HG02885 (cell line): ENCODE data around the gene CACNA2D3.

Experiments used
- ATAC-seq: cut with Tn5 transposase; IDR thresholded peaks from one replicate; pipeline ENCODE4 v1.9.1; 2021; ENCODE audit warnings: mild to moderate bottlenecking; ENCODE audit not compliant: unreplicated experiment, poor library complexity

Gene CACNA2D3

DNA sequence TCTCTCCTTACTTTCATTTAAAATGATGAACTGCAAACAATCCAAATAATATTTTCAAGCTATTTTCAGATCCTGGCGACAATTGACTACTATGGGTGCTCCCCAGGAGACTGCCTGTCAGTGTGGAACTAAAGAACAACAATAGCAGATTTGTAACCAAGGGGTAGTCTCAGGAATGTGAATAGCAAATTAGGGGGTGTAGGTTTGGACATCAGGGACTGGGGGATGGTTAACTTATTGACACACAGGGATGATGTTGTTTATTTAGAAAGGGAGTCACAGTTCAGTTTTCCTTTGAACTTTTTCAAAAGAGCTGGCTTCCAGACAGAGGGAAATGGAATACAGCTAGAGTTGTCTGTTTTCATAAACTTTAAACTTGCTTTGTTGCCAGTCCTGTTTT lies 575.7 kb downstream of the CACNA2D3 start:
- ATAC-seq = no peak

DNA sequence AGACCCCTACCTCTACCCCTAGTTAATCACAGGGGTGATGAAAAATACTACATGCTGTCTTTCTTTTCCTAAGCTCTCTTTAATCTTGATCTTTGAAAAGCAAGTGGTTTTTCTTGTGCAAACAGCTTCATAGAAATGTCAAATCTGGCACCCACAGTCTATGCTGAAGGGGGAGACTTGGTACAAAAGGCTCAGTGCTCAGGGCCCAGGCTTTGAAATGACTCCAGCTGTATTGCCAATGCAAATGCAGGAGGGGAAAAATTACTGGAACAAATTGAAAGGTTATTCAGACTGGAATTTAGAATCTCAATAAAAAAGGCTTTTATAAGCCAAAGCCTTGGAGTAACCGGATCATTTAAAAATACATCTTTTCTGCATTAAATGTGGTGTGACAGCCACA lies 581.6 kb downstream of the CACNA2D3 start:
- ATAC-seq = no peak

DNA sequence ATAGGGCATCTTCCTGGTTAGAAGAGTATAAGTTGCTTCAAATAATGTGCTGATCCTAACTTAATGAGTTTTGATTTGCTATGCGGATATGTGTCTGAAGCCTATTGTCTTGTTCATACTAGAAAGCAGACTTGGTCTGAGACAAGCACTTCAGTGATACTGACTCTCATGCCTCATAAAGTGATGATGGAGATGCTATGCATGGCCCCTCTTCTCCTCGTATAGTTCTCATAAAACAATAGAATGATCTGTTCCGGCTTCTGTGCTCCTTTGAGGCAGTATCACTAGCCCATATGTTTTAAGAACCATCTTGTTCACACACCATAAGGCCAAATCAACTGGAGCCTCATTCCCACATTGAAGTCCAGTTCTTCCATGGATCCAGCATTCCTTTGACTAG lies 583.4 kb downstream of the CACNA2D3 start:
- no peak for ATAC-seq

DNA sequence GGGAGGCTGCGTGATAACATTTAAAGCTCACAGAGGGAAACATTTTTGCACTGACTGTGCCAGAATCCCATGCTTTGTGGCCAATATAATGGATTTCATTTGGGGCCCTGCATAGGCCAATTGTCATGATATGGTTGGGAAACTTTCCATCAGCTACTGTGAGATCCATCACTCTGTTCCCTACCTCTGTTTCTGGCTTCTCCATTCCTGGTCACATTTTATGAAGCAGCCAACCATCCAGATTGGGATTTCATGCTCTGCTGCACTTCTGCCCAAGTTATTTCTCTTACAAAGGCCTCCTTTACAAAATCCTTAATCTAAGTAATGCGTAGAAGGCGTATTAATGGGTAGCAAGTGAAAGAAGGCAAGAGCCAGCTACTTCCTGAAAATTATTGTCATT lies 584.4 kb downstream of the CACNA2D3 start:
- no peak for ATAC-seq

DNA sequence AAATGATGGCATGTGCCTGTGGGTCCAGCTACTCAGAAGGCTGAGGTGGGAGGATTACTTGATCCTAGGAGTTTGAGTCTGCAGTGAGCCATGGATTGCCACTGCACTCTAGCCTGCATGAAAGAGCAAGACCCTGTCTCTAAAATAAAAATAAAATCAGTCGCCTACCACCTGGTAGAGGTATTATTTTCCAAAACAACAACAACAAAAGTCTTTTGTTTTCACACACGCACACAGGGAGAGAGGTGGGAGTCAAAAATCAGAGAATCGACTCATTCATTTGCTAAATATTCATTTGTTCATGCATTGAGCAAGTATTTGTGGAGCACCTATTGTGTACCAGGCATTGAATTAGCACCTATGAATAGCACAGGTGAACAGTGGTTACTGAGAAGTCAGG lies 587.4 kb downstream of the CACNA2D3 start:
- ATAC-seq = no peak

DNA sequence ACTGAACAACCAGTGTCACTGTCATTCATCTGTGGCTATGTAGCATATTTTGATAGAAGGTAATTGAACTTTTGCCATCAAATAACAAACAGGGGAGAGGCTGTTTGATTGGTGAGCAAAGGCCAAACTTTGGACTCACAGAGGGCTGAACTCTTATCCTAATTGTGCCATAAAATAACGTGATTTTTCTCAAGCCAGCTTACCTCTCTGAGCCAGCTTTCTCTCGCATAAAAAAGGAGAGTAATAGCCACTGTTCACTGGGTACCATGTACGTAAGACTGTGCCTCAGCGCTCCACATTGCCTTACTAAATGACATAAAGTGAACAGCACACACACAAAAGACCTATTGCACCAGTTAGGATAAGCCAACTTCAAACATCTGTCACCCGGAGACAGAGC lies 588.6 kb downstream of the CACNA2D3 start:
- no peak for ATAC-seq

DNA sequence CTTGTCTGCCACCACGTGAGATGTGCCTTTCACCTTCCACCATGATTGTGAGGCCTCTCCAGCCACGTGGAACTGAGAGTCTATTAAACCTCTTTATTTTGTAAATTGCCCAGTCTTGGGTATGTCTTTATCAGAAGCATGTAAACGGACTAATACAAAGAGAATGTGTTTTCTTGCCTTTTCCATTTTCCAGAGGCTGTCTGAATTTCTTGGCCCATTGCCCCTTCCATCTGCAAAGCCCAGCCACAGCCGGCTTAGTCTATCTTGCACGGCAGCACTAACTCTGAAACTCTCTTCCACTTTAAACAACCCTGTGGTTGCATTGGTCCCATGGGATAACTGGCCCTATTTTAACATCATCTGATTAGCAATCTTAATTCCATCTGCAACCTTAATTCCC lies 590.2 kb downstream of the CACNA2D3 start:
- no peak for ATAC-seq

DNA sequence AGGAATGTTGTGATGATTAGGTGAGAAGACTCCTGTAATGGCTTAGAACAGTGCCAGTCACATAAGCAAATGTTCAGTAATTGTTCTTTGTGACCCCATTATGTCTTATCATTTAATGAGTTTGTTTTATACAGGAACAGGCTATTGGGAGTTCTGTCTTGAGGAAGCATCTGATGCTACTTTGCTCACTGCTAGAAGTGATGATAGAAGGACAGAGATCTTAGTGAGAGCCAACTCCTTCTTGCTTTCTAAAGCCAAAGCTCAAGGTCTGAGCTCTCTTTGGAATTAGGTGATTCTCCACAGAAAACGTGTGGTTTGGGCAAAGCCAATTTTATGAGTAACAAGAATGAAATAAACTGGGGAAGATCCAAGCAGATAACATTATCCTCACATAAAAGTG lies 590.7 kb downstream of the CACNA2D3 start:
- ATAC-seq = no peak

DNA sequence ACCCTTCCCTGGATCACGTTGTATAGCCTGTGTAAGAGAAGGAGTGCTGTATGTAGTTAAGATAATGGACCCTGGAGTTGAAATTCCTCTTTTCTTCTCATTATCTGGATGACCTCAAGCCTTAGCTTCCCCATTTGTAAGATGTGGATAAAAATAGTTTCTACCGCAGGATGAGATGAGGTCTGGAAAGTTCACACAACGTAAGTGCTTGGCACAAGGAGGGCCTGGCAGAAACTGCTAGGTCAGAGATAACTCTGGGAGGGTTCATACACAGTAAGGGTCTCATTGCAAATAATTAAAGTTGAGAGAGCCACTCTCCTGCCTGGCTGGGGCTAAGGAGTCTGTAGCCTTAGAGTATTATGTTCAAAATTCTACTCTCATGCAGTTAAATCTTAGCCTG lies 591.1 kb downstream of the CACNA2D3 start:
- ATAC-seq = no peak

DNA sequence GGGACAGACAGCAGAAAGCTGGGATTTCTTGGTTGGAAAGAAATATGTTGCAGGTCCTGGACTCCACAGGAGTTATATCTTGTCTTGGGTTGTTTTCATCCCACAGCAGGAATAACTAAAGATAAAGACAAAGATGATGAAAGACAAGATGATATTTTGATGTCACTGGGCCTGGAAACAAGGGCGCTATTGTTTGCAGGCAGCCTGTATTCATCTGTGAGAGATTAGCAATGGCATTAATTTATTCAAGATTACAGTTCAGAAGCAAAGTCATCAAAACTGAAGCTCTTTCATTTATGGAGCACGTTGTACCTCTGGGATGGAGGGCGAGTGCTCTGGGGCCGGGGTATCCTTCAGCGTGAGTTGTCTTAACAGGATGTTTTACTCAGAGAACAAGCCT lies 591.7 kb downstream of the CACNA2D3 start:
- no peak for ATAC-seq

DNA sequence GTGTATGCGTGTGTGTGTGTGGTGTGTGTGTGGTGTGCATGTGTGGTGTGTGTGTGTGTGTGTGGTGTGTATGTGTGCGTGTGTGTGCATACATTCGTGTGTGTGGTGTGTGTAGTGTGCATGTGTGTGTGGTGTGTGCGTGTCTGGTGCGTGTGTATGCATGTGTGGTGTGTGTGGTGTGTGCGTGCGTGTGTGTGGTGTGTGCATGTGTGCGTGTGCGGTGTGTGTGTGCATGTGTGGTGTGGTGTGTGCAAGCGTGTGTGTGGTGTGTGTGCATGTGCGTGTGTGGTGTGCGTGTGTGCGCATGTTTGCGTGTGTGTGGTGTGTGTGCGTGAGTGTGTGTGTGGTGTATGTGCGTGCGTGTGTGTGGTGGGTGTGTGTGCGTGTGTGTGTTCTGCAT lies 595.2 kb downstream of the CACNA2D3 start:
- ATAC-seq = no peak

DNA sequence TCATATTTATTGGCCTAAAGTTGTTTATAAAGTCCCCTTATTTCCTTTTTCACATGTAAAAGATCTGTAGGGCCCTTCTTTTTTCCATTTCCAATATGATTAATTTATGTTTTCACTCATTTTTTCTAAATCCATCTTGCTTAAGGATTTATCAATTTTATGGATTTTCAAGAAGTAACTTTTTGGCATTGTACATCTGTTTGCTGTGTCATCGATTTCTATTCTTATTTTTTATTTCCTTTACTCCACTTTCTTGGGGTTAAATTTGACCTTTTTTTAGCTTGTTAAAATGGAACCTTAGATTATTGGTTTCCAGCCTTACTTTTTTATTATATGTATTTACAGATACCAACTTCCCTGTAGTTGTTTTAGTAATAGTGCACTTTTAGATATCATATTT lies 597.6 kb downstream of the CACNA2D3 start:
- ATAC-seq = no peak

DNA sequence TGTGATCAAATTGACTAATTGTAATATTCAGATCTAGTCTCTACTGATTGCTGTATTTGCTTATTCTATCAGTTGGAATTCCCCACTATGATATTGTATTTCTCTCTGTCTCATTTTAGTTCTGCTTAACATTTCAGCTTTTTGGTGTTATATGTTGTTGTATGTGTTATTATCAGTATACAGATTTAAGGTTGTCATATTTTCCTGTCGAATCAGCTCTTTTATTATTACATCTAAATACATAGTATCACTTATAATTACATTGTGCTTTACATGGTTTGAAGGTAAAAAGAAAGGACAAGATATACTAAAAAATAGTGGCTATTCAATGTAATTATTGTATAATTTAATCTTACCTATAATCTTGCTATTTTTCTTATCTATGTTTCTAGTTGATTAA lies 598.3 kb downstream of the CACNA2D3 start:
- ATAC-seq = no peak

DNA sequence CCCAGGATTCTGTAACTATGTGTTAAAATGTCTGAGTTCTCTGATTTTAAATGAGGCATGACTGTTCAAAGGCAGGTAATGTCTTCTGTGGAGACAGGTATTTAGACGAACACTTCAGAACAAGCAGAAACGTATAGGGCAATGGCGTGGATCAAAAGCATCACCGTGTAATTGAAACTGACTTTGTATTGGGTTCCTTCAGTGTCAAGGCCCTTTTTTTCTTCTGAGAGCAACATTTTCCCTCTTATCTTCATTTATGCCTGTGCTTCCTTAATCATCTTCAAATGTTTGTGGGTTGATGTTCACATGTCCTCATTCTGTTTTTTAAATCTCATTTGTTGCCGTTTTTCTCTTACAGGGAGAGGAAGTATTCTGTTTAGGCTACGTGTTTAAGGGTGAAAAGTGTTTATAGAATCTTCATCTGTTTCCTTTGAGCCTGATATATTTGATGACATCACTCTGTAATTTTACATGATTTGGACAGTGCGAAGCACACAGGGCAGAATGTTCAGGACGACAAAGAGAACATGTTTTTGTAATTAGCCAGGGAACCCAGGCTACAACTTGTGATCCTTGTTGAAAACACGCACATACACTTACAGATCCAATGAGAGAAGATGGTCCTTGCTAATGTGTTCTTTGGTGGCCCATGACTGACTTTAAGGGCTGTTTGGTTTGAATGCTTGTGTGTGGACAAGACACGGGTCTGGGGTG lies 609.5 kb downstream of the CACNA2D3 start:
- no peak for ATAC-seq

DNA sequence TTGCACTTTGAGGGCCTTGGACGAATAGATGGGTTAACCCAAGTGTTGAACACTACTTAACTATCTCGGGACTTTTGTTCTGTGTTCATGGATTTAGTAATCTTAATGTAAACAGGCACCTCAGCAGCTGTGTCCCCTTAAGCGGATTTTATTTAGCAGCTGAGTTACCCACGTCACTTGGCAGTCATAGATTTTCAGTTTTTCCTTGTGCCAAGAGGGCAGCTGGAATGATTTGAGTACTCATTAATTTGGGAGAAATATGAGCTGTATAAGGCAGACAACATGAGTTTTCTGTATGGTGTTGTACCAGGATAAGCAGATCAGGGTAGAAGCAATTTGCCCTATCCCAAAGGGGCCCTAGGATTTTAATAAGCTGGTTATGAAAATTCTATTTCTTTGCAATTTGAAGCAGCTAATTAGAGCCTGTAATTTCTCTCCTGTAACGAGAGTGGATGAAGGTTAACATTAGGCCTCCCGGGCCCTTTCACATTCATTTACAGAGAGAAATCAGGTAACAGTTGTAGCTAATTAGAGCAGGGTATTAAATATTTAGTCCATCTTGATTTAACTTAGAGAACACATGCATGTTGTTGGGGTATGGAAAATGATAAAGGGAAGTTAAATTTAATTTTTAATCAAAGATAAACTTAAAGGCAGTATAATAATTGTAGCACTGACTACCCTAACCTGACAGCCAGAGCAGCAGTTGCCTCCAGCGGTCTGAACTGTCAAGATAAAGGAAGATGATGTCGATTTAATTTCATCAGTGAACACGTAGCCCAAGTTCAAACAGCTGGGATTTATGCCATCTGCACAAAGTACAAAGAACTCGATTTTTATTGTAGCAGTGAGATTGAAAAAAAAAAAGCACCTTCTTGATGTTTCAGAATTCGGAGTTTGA lies 611.0 kb downstream of the CACNA2D3 start:
- no peak for ATAC-seq

DNA sequence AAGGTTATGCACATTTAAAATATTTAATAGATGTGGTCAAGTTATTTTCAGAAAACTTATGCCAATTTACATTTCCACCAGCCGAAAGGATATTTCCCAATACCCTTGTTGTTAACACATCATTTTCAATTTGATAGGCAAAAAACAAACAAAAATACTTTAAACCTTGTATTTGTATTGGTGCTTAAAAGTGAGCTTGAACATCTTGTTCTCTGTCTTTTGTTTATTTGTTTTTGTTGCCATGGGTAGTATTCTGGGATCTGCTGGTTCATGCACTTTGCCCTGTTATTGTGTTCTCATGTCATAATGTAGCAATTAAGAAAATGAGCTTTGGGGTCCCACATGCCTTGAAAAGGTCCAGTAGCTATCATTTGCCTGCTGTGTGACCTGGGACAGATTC lies 614.1 kb downstream of the CACNA2D3 start:
- ATAC-seq = no peak

DNA sequence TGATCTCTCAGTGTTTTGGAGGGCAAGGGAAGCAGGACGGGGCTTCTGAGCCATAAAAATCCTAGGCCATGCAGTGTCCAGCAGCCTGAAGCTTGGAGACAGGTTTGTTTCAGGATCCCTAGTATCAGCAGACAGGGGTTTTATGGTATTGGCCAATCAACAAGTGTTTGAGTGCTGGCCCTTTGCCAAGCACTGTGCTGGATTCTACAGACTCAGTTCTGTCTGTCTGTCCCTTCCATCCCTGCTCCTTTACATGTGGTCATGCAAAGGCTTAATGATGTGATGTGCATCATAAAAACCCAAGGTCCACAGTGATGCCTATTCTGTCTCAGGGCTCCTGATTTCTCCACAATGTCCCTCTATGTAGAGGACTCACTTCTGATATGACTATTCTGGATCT lies 621.4 kb downstream of the CACNA2D3 start:
- no peak for ATAC-seq

DNA sequence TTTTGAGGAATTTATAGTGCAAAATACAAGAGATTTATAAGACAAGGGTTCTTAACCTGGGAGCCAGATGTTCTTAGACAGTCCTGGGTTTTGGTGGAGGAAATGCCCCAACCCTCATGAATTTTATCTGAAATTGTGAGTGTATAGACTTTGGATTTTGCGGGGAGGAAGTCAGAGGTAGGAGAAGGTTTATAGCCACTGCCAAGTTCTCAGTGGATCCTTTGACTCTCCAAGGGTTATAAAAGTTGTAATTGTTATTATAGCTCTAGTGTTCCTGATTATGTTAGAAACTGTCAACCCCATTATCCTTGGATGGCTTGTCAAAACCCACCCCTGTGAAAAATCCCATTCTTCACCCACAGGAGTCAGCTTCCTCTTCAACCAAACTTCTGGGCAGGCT lies 621.9 kb downstream of the CACNA2D3 start:
- no peak for ATAC-seq

DNA sequence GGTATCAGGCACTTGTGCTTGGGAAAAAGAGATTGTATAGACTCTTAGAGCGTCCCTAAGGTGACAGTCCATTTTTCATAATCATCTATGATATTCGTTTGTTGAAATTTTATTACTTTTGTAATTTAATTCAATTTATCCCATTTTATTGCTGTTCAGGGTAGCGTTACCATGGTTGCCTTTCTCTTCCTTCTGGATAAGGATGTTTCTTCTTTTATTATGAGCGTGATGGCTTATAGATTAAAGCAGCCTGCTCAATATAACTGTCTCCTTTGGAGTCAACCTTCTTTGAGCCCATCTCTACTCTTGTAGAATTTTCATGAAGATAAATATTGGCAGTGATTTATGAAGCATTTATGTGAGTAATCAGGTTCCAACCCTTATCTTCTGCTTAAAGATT lies 623.5 kb downstream of the CACNA2D3 start:
- ATAC-seq = no peak

DNA sequence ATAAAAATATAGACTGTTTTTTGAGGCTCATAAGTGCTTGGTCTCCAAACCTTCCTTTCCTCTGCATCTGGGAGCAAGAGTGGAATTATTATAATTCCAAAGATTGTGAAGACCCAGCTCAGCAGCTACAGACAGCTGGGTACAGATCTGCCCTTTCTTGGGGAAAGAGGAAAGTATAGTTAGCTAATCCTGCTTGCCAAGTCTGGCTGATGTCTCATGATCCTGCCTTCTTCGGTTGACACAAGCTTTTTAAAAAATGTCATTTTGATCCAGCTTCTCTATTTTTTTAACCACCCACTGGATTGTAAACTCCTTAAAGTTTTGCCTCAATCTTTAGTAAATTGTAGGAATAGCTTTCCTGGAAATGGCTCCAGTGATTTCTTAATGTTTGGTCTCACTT lies 624.4 kb downstream of the CACNA2D3 start:
- no peak for ATAC-seq

DNA sequence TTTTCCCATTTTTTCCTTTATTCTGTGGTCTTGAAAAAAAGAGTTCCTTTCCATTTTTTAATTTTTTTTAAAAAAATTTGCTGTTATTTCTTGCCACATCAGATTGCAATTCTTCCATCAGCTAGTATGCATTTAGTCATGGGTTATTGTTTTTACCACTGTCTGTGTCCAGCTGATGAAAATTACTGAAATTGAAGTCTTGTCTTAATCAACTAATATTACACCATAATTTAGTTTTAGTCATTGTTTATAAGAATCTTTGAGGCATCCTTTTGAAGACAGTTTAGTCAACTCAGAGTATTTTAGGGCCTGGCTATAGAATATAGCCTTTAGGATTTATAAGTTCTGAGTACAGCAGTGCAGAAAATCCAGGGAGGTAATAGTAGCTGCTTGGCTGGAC lies 633.4 kb downstream of the CACNA2D3 start:
- no peak for ATAC-seq

DNA sequence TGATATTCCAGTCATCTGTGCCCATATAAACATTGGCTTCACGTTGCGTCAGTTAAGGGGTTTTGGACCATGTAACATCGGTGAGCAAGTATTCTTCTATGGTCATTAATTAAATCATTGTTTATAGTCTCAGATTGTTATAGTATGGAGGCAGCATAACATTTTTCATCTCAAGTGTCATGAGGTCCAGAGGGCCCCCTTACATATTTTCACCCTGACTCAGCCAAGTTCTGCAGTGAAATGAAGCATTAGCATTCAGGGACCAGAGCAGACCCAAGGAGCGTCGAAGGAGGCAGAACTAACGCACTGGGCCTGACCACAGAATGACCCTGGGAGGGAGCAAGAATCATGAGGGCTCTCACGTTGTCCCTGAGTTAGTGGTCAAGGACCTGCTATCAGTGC lies 634.0 kb downstream of the CACNA2D3 start:
- ATAC-seq = no peak
